NCI-H1930 (cell line): ENCODE measurements around the gene MARCHF2.

ENCODE experiments used
- DNase-seq, 2 experiments: peaks; one replicate each; lab custom pipeline; 2025; lab: John Stamatoyannopoulos, UW

The MARCHF2 gene

GRCh38 chr19:8453616-8454015 is 40.5 kb downstream of the MARCHF2 start:
- no peak for DNase-seq

GRCh38 chr19:8454218-8454617 is 41.1 kb downstream of the MARCHF2 start:
- no peak for DNase-seq

DNA sequence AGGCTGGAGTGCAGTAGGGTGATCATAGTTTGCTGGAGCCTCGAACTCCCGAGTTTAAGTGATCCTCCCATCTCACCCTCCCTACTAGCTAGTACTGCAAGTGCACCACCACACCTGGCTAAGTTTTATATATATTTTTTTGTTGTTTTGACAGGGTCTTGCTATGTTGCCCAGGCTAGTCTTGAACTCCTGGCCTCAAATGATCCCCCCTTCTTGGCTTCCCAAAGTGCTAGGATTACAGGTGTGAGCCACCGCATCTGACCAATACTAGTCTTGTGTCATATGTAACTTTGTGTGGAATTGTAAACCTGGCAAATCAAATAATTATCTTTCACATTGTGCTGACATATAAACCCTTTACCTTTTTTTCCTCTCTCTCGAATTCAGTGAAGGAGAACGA is 41.9 kb downstream of the MARCHF2 start:
- no peak for DNase-seq

- DNase-seq, result no peak
These were observed 43.0 kb downstream of the MARCHF2 start for GRCh38 chr19:8456064-8456463.

GRCh38 chr19:8457209-8457608 is 44.1 kb downstream of the MARCHF2 start:
- DNase-seq, result no peak

- DNase-seq, result no peak
These were observed 44.7 kb downstream of the MARCHF2 start for GRCh38 chr19:8457827-8458226.

- no peak for DNase-seq
These were observed 45.3 kb downstream of the MARCHF2 start for GRCh38 chr19:8458380-8458779.

DNA sequence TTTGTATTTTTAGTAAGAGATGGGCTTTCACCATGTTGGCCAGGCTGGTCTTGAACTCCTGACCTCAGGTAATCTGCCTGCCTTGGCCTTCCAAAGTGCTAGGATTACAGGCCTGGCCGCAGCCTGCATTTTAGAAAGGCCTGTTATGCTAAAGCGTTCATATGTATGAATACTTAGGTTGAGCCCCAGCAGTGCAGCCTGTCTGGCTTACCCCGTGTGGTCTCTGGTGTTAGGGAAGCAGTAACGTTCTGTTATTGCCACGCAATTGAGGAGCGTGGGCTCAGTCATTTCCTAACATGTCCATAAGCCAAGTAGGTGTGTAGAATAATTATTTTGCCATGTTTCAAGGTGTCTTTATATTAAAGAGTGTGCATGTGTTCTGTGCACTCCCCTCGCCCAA is 46.0 kb downstream of the MARCHF2 start:
- DNase-seq, result no peak

GRCh38 chr19:8459520-8460270 is 46.6 kb downstream of the MARCHF2 start:
- DNase-seq, result no peak

- DNase-seq, result no peak
These were observed 47.6 kb downstream of the MARCHF2 start for GRCh38 chr19:8460516-8461298.

DNA sequence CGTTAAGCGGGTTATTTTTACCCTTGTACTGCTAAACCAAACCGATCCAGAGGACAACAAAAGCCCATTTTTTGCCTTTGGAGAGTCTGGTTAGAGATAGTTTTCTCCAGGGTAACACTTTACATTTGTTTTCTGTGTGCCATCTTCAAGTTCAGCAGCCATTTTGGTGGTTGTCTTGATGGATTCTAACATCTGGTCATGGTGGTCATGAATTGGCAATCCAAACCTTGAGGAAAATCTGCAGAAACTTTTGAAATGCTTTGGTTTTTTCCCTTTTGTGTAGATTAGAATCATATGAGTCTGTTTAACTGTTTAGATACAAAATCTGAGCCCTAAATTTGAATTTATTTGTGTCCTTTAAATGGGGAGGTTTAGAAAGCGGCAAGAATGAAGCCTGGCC is 48.3 kb downstream of the MARCHF2 start:
- DNase-seq, result no peak

DNA sequence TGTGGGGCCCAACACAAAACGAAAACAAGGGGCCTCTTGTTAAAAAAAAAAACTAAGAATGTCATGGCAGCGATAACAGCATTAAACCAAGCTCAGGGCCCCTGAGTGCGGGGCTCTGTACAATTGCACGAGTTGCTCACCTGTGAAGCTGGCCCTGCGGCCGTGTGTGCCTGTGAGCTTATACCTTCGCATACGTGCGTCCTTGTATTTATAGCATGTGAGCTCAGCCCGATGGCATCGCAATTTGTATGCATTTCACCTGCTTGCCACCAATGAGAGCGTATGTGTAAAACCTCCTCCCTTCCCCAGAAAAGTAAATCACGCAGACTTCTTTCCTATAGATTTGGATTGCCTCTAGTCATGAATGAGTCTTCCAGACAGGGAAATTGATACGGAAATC is 48.8 kb downstream of the MARCHF2 start:
- DNase-seq, result no peak

DNA sequence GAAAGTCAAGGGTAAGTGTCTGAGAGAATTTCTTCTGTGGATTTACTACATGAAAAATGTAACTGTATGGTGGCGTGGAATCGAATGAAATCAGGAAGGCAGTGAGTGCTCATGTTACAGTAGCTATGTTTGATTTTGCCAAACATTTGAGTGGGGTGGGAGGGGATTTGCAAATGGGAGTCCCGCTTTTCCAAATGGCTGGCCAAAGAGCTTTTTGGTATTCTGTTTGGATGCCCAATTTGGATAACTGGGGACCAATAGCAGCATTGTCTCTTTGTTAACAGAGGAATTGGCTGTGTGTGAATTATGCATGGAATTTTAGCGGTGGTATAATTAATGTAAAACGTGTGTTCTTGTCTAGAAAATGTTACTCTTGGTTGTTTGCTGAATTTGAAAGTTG is 49.5 kb downstream of the MARCHF2 start:
- no peak for DNase-seq

DNA sequence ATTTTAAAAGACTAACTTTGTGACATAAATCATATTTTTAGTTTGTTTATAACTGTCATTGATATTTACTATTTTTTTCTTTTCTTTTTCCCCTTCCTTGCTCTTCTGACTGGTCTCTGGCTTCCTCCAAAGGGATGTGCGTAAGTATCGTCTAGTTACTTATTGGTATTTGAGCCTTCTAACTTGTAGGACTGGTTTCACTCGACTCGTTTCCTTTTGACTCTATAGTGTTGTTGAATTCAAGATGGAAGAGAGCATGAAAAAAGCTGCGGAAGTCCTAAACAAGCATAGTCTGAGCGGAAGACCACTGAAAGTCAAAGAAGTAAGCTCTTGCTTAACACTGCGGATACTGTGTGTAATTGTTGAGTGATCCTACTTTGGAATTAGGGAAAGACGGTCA is 50.3 kb downstream of the MARCHF2 start:
- no peak for DNase-seq

DNA sequence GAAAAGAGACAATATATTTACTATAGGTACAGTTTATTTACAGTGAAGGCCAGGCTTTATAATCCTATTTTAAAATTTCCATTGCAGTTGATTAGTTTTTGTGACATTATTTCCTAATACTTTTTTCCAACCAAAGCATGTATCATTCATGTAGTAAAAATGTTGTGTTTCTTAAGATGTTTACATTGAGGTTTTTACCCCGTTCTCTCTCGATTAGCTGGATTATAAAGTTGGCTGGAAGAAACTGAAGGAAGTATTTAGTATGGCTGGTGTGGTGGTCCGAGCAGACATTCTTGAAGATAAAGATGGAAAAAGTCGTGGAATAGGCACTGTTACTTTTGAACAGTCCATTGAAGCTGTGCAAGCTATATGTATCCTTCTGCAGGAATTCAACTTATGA is 52.9 kb downstream of the MARCHF2 start:
- DNase-seq, result no peak

- DNase-seq, result no peak
These were observed 55.0 kb downstream of the MARCHF2 start for GRCh38 chr19:8468124-8468523.

- DNase-seq, result no peak
These were observed 55.8 kb downstream of the MARCHF2 start for GRCh38 chr19:8468761-8469373.

- no peak for DNase-seq
These were observed 56.7 kb downstream of the MARCHF2 start for GRCh38 chr19:8469613-8470368.

DNA sequence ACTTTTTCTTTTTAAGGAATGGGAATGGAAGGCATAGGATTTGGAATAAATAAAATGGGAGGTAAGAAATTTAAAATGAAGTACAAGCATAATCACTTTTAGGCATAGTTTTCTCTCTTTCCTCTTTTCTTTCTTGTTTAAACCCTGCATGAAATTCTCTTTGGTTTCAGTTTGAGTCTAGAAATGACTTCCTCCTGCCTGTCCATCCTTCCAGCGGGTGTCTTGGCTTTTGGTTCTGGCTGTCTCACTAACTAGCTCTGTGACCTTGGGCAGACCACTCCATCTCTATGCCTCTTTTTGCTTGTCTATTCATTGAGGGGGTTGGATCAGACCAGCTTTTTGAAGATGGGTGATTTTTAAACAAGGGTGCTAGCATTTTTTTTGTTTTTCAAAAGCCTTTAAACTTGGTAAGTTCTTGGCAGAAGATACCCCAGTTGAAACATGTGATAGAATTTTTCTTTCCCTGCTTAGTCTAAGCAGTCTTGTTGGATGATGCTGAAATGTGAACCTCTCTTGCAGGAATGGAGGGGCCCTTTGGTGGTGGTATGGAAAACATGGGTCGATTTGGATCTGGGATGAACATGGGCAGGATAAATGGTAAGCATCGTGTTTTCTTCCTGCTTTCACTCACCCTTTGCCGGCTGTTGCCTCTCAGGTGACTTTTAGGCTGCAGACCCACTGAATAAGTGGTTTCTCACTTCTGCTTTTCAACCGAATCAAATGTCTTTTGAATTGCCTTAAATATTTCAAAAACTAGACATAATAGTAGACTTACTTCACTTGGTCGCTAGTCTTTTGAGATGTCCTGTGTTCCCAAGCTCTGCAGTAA is 60.8 kb downstream of the MARCHF2 start:
- DNase-seq, result no peak

GRCh38 chr19:8475005-8475404 is 61.9 kb downstream of the MARCHF2 start:
- DNase-seq, result no peak

GRCh38 chr19:8476524-8476923 is 63.4 kb downstream of the MARCHF2 start:
- no peak for DNase-seq
